Glomerular endothelial cell (primary cell): ENCODE data around the gene MSI2. TPM values are rescaled to one million over a fixed set of nuclear protein-coding genes. Genes with fewer than 3 reads are reported as not detected.

Experiments used
- DNase-seq: peaks from one replicate; pipeline ENCODE4 v3.0.0-alpha.2; 2011; ENCODE audit warnings: low read depth, low spot score; ENCODE audit errors: extremely low read depth
- total RNA-seq: library from RNA; depleted of rRNA; stranded (reverse); fragments of >200 nt; gene quantifications from 2 replicates; pipeline ENCODE4 v1.2.3, GENCODE V29; 2015

The MSI2 gene
- total RNA-seq, 1 donor from 2014 or later = 15.9 TPM

DNA sequence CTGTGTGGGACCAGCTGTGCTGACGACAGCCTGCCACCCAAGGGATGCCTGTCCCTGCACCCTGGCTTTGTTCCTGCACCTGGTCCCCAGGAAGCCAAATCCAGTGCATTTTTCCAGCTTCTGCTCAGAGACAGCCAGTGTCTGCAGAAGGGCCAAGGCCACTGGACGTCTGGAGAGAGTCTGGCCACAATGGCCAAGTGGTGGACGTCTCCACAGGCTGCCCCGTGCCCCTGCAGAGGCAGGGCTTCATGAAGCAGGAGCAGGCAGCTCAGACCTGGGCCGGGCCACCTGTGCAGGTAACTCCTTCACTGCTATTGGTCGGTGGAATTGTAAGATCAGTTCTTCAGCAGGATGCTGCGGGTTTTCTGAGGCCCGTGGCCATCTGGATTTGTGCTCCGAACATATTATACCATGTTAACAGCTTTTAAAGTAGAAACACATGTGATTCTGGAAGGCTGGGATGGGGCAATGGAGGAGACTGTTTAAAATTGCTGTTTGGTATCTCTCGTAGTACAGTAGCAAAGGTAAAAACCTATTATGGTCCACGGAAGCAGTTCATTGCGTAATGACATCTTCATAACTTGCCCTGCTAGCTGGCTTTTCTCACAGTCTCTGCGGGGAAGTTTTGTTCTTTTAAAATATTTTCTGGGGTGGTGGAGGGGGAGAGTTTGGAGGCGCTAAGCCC is 303.5 kb downstream of the MSI2 start:
- DNase-seq = no peak

DNA sequence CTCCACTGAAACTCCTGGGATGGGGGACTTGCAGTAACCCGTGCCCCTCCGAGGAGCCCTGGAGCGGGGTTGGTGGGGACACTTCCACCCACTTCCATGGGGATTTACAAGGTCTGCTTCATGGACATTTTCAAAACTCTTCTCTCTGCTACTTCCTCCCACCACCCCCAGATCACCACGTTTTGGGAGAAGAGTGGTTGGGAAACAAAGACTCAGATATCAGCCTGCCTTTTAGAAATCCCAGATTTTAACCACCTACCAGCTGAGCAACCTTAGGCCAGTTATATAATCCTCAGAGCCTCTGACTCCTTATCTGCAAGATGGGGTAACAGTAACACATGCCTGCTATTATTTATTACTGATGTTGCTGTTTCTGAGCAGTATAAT is 304.0 kb downstream of the MSI2 start:
- DNase-seq = no peak

DNA sequence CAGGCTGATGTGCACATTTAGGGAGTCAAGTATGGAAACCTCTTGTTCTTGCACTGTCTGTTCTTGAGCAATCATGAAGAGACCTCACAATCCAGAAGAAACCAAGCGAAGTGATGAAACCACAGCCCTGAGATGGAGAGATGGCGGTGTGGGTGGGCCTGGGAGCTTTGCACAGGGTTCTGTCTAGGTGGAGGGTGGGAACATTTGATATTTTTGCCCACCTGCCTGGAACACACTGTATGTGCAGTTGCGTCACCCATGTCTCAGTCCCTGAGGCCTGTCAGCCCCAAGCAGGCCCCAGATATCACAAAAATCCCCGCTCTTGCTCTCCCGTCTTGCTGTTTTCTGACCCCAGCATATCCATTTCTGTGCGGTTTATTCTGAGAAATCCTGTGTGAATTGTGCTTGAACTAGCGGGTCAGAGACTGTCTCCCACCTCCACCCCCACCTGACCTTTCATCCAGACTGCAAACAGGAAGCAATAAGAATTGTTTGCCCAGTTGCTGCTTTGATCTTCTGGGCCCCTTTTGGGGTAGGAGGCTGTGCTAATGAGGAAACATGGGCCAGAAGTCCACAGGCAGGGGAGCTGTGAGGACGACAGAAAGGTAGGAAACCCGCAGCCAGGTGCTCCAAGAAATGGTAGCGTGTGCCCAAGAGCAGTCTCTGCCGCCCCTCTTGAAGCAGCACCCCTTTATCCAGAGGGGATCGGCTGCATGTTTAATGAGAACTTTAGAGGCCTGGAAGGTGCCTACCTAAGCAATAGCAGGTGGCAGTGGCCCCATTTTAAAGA is 304.9 kb downstream of the MSI2 start:
- no peak for DNase-seq

DNA sequence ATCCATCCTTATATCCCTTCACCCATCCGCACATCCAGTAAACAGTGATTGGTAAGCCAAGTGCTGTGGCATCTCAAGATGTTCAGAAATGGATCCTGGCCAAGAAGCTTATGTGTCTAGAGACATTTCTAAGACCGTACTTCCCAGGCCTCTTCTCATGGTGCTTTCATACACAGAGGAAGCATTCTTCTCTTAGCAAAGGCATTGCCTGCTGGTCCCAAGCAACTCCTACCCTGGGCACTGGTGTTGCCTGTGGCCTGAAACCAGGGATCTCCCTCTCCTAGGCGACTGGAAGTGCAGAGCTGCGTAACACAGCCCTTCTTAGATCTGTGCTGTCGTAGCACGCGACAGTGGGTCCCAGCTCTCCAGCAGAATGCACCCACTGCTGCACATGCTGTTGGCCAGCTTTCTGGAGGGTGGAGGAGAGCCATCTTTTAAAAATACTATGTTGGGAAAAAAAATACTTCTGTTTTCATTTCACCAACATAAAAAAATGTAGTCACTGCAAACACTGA is 305.9 kb downstream of the MSI2 start:
- DNase-seq = no peak

DNA sequence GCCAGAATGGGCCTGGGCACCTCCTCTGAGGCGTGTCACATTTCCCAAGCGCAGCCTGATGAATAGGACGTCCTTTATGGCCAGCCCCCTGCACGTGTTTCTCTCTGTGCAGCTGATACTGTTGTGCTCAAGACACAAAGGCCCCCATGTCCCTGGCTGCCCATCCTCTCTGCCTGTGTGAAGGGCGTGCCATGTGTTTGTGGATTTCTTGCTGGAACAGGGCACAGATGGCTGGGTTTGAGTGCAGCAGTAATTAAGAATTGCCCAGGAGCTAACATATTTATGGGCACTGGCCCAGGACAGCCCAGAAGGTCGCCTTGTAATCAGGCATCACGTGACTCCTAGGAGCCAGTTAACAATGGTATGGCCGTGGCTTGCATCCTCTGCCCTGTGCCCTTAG is 307.6 kb downstream of the MSI2 start:
- DNase-seq = no peak

DNA sequence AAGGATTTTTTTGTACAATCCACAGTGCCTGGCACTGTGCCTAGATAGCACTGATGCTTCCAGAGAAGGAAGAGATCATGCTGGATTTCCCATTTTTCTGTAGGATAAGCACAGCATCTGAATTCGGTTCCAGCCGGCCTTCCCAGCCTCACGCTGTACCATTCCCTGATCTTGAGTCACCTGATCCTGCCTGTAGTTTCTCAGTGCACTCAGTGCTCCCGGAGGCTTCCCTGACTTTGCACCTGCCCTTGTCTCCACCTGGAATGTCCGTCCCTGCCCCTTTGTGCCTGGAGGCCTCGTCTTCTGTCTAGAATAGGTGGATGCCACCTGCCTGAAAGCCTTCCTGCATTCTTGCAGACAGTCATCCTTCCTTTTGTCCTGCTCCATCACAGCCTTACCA is 308.9 kb downstream of the MSI2 start:
- no peak for DNase-seq

DNA sequence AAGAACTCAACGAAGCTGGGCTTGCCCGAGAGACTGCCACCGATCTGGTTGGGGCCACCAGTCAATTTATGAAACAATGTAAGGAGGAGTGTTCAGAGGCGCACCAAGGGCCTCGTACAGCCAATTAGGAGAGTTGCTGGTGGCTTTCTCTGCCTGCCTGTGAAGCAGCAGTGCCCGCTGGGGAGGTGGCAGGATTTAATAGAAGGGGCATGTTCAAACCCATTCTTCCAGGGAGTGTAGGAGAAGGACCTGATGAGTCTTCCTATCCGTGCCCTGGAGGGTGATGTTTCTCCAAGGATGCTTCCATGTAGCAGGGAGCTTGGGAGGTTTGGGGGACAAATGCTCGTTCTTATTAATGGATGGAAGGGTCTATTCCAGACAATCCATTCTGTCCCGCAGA is 310.4 kb downstream of the MSI2 start:
- no peak for DNase-seq

DNA sequence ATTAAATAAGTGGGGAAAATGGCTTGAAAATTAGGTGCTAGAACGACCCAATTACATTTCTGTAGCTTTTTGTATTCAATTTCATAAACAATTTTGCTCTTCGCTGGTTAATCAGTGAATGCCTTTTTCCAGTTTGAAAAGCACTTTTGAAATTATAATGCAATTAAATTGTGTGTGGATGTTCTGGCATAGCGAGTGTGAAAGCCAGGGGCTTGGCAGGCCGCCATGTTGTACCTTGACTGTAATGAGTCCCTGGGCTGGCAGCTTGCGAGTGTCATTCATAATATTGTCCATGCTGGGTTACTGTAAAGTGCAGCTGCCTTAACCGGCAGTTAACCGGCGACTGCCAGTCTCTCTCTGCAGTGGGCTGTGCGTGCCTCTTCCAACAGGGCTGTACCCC is 310.9 kb downstream of the MSI2 start:
- DNase-seq = no peak

DNA sequence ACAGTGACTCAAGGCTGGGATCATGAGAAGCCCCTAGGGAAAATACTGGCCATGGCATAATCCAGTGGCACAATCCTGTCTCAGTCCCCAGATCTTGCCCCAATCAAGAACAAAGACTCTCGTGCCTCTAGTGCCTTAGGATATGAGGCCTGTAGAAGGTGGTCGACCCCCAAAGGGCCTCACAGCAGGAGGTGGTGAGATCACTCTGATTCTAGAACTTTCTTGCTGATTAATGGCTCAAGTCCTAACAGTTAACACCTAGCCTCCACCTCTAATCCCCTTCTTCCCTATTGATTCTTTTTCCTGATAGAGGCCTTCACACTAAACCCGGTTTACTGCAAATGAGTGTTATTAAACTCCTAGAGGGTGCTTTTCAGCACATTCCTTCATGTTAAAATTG is 312.0 kb downstream of the MSI2 start:
- no peak for DNase-seq

DNA sequence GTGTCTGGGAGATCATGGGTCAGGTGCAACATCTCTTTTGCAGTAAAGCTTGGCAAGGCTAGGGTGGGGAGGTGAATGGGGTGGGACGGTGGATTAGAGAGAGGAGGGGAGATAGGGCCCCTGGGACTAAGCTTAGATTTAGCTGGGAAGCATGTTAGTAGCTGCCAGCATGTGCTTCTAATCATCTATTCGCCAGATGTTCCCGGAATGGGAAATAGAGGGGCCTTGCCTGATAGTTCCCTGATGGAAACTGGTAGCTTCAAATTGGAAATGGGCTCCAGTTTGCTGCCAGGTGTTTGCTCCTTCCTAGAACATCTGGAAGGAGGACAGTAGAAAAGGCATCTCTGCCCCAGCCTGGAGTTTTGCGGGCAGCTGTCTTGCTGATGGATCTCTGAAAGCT is 312.7 kb downstream of the MSI2 start:
- no peak for DNase-seq

DNA sequence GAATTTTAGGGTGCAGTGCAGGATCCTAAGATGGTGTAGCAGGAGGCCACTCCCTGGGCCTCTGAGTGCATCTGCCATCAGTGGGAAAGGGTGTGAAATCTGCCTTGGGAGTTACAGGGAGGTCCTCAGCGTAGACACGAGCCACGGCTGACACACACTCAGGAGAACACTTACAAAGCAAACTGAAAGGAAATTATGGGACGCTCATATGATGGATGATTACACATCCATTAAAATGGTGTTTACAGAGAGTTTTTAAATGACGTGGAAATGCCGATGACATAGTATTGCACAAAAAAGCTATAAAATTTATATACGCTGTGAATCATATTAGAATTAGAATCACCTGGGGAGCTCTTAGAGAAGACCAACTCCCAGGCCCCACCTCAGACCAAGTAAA is 313.5 kb downstream of the MSI2 start:
- DNase-seq = no peak

DNA sequence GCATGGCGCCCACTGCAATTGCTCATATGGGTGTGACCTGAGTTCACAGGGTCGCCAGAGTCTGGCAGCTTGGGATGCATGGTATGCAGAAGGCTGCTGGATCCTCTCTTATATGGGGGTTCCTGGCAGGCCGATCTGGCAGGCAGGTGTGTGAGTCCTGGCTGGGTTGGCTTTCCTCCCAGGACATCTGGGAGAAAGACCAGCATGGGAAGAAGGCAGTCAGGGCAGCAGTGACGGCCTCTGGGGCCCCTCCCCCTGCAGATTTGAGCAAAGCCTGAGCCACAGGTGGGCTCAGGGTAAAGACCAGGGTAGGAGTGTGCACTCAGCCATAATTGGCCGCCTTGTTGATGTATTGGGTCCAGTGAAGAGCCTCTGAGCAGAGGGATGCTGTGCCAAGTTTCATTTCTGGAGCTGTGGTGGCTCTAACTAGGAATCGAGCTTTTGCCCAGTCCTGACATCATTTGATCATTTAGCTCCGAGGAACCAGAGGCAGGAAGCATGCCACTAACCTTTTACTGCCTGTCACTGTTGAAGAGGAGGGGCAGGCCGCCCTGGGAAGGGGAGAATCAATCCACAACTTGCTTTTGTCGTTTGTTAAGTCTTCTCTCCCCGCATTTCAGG is 314.5 kb downstream of the MSI2 start:
- no peak for DNase-seq

DNA sequence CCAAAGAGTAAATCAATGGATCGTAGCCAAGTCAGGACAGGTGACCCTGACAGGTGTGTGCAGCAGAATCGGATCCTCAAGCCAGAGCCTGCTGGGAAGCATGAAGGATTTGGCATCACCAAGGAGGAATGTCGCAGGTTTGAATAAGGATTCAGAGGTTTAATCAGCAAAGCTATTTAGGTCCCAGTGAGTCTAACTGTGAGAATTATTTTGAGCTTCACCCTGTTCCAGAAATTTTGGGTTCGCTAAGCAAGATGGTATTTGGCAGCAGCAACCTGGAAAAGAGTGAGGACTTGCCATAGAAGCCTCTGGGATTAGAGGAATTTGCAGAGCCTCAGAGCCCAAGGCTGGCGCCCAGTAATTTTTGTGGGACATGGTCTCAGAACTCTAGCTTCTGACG is 315.7 kb downstream of the MSI2 start:
- DNase-seq = no peak

DNA sequence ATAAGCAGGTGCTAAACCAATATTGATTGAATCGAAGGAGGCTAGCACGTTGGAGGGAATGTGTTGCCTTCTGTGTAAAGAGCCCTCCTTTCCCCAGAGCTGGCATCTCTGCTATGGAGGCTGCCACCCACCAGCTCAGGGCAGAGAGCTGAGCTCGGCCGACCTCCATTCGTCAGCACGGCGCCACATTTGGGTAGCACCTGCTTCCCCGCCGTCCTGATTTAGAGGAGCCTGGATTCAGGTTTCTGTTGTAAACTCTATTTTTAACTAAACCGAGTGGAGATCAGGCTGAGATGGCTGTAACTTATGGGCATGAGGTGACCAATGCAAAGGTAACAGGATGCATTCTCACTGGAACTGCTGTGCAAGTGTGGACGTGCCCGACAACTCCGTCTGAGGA is 316.3 kb downstream of the MSI2 start:
- DNase-seq = no peak

DNA sequence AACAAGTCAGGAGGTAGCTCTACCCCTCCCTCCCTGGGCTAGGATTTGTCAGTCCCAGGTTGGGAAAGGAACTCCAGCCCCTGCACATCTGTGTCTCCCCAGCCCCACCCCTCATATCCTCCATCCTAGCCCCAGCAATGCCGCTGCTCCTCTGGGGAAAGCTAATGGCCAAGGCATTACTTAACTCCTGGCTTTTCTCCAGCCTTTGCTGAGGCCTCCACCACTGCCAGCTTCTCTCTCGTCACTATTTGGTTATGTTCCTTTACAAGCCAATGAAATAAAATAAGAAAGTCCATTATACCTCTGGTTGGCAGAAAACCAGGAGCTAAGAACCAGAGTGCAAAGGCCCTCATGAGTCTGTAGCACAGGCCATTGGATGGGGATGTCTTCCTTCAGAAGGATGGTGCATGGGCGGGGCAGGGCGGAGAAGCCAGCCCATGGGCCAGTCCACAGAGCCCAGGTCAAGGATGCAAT is 317.8 kb downstream of the MSI2 start:
- no peak for DNase-seq

DNA sequence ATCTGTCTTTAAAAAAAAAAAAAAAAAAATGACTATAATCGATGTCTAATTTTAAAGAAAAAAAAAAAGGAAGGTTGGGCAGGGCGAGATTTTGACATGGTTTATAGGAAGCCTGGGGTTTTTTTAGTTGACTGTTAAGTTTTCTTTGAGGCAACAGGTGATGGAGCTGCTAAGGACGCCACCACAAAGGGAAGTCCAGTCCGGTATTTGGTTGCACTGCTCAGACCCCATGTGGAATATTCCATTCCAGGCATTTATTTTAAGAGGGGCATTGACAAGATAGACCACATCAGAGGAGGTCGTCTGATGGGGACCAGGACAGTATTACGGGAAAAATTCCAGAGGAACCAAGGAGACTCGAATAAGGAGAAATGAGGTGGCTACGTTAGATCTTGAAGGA is 320.4 kb downstream of the MSI2 start:
- no peak for DNase-seq

DNA sequence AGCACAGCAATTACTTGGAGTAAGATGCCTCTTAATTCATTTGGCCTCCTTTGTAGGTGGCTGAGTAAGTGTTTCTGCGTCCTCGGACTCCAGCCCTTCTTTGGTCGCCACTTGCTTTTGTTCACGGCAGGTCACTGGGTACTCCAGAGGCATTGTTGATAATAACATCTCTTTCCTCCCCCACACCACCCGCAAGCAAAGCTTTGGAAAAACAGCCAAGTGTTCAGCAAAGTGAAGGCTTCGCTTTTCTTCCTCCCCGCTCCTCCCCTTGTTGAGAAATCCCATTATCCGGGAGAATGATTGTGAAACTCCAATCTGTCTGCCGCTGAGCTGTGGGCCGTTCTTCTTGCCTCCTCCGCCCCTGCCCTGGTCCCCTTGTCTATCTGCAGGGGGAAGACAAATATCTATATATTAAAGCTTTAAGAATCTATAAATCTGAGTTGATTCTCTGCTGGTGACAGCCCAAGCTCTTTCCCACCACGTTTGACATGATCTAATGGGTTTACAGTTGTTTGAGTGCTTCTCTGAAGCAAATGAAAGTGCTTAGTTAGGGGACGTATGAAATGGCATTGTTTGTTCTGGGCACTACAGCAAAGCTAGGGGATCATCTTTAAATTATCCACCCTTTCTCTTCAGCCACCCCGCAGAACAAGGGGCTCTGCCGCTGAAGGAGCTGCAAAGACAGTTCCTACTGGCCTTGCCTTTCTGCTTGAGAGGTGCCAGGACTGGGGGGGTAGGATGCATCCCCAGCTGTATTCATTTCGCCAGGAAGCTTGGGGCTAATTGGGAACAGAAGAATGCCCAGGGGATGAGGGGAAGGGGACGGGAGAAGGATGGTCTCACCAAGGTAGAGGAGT is 321.7 kb downstream of the MSI2 start:
- no peak for DNase-seq

DNA sequence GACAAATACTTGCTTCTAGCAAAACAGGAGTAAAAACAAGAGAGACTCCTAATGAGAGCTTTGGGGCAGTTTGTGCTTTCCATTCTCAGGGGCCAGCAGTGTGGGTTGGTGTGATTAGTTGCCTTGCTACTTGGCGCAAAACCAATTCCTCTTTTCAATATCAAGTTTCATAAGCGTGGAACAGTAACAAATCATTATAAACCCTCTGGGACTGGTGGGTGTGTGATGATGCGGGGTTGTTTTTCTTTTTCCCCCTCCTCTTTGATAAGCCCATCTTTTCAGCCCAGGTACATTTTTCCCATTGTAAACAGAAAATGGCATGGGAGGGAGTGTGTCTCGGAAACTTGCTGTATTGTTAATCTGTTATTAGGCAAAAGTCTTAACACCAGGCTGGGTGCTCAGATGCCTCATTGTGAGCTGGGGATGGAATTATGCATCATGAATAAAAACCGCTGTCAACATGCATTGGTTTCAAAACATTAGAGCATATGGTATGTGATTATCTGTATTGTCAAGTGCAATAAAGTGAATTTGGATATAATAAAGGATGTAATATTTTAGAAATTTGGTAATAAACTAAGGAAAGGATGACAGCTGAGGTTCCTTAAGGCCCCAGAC is 322.4 kb downstream of the MSI2 start:
- no peak for DNase-seq

DNA sequence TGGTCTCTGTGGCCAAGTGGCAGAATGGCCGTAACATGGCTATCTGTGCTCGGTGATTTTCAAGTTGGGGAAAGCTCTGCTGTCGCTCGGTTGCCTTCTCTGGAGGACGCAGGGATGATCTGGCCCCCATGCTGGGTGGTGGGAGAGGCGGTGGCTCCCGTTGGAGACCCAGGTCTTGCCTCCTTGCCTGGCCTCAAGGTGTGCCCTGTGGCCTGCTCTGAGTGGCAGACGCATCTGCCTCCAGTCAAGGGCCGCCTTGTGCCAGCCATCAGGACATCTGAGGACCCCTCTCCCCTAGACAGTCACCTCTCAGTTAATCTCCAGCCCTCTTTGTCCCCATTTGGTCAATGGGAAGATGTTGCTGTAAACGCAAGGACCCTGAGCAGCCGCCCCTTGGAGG is 322.9 kb downstream of the MSI2 start:
- DNase-seq = no peak

DNA sequence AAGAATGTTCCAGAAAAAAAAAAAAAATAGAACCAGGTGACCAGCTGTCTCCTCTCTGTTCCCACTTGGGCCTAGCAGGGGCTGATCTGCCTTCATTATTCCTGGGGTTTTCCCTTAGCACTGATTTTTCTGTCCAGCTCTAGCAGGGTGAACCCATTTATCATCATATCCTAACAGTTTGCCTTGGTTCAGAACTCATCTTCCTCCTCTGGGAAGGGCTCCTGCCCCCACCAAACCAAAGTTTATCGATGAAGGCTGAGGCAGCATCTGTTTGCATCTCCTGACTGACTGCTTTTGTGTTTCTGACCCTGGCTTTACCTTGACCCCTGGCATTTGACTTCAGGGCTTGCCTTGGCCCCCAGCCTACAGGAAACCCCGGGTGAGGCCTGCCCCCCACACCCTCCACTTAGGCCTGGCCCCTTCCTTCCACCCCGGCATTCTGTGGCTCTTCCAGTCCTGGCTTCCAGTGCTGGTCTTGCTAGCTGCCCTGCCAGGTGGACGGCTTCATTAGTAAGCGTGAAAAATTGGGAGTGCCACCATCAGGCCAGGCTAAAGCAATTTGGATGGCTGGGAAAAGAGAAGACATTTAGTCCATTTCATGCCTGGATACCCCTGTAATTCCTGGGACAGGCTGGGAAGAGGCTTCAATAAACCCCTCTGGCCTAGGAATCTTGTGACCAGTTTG is 323.9 kb downstream of the MSI2 start:
- DNase-seq = no peak
